ENCODE results near the gene BCO1. TPM values are rescaled to one million over a fixed set of nuclear protein-coding genes. Genes with fewer than 3 reads are reported as not detected.

Gene BCO1
- total RNA-seq, 4 donors from 2014 or later, result not detected

DNA sequence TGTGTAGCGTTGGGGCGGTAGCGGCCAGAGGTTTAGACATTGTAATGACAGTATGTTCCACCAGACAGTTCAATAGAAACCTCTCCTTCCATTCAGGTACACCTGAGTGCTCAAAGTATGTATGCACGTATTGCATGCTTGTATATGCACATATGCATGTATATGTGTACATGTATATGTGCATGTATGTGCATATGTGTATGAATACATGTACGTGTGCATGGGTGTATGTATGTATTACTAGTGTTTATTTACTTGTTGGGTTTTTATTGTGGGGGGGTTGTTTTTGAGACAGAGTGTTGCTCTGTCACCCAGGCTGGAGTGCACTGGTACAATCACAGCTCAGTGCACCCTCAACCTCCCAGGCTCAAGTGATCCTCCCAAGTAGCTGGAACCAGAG is 30.0 kb downstream of the BCO1 start:
- TF ChIP-seq POLR2A (IDR thresholded peaks at IDR 0.05), result no peak
- TF ChIP-seq, protein P1, sequence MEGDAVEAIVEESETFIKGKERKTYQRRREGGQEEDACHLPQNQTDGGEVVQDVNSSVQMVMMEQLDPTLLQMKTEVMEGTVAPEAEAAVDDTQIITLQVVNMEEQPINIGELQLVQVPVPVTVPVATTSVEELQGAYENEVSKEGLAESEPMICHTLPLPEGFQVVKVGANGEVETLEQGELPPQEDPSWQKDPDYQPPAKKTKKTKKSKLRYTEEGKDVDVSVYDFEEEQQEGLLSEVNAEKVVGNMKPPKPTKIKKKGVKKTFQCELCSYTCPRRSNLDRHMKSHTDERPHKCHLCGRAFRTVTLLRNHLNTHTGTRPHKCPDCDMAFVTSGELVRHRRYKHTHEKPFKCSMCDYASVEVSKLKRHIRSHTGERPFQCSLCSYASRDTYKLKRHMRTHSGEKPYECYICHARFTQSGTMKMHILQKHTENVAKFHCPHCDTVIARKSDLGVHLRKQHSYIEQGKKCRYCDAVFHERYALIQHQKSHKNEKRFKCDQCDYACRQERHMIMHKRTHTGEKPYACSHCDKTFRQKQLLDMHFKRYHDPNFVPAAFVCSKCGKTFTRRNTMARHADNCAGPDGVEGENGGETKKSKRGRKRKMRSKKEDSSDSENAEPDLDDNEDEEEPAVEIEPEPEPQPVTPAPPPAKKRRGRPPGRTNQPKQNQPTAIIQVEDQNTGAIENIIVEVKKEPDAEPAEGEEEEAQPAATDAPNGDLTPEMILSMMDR (IDR thresholded peaks at IDR 0.05 in 4 of 5, conservative IDR thresholded peaks at IDR 0.05 in 1 of 5), result no peak
- ATAC-seq, result no peak

GRCh38 chr16:81273223-81273950 is 34.9 kb downstream of the BCO1 start:
- in situ Hi-C loops (cut with MboI; ENCODE audit: low sequenced_read_pairs in 4 of 4) (no loop called here), intact Hi-C loops (cut with DNase I; ENCODE audit: low total_unique reads) (no loop called here)
- ATAC-seq, result no peak
- Histone ChIP-seq H3K4me1 (no peaks in the 10 kb centered on the region), H3K27me3 (no peaks in the 10 kb centered on the region), H3K36me3 (no peaks in the 10 kb centered on the region), H3K27ac (no peak overlapping the region), H3K4me3 (no peak overlapping the region), H3K9me3 (no peaks in the 10 kb centered on the region)
- no peak for DNase-seq
- TF ChIP-seq POLR2A (IDR thresholded peaks at IDR 0.05), result no peak
- TF ChIP-seq, protein P1 (IDR thresholded peaks at IDR 0.05 in 4 of 5, conservative IDR thresholded peaks at IDR 0.05 in 1 of 5), result no peak

More for the DNA sequence above, 30.0 kb downstream of the BCO1 start:
- Histone ChIP-seq H3K27ac (no peak overlapping the region), H3K9me3 (no peaks in the 10 kb centered on the region), H3K4me1 (peaks cover 0 to 3% of the 10 kb centered on the region in 2 donors), H3K36me3 (no peaks in the 10 kb centered on the region), H3K27me3 (no peaks in the 10 kb centered on the region), H3K4me3 (no peak overlapping the region)
- DNase-seq, result no peak
- intact Hi-C loops (cut with DNase I; ENCODE audit: low total_unique reads) (no loop called here), in situ Hi-C loops (cut with MboI; ENCODE audit: low sequenced_read_pairs in 4 of 4) (no loop called here)

DNA sequence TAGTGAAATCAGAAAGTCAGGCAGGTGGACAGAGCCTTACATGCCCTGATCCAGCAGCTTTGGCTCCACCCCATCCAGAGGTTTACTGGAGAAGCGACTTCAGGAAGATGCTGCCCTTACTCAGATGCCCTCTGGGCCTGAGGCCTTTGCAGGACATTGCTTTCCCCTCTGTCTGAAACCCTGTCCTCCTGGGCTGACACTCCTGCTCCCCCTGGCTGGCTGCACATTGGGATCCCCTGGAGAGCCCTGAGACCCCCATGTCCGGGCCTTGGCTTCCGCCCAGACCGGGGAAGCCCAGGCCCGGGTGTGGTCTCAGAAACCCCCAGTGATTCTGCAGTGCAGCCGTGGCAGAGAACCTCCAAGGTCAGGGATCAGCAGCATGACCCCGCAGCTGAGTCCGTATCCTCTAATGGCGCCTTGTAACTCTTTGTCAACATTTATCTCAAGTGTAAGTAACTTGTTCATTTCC is 36.6 kb downstream of the BCO1 start:
- no peaks in the 10 kb centered on the region for H3K9me3 ChIP-seq

DNA sequence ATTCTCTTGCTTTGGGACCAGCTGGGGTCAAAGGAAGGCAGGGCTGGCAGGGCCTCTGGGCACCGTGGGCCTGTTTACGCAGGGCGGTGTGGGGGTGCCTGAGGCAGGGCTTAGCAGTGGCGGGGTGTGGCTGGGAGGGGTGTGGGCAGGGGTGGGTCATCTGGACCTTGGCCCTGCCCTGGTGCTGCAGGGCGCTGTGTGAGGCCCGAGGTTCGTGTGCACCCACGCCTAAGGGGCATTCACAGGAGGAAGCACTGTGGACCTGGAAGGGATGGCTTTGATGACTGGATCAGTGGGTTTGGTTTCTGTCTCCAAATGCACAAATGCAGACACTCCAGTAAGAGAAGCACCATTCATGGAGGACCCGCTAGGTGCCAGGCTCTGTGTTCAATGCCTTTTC is 37.3 kb downstream of the BCO1 start:
- intact Hi-C loops (cut with DNase I; ENCODE audit: low total_unique reads), result no loop called here
- H3K36me3 ChIP-seq, result no peaks in the 10 kb centered on the region

More for the DNA sequence above, 36.6 kb downstream of the BCO1 start:
- no peak overlapping the region for H3K4me3 ChIP-seq
- no peak overlapping the region for H3K27ac ChIP-seq
- intact Hi-C loops (cut with DNase I; ENCODE audit: low total_unique reads) (no loop called here), in situ Hi-C loops (cut with MboI; ENCODE audit: low sequenced_read_pairs in 4 of 4) (no loop called here)
- no peak for TF ChIP-seq POLR2A (IDR thresholded peaks at IDR 0.05)
- no peak for ATAC-seq
- no peaks in the 10 kb centered on the region for H3K27me3 ChIP-seq
- H3K4me1 ChIP-seq, result no peaks in the 10 kb centered on the region
- no peak for DNase-seq
- H3K36me3 ChIP-seq, result no peaks in the 10 kb centered on the region

GRCh38 chr16:81276323-81276722 is 37.8 kb downstream of the BCO1 start:
- in situ Hi-C loops (cut with MboI; ENCODE audit: low sequenced_read_pairs in 4 of 4), result no loop called here
- ATAC-seq, result no peak
- no peaks in the 10 kb centered on the region for H3K27me3 ChIP-seq
- no peaks in the 10 kb centered on the region for H3K4me1 ChIP-seq
- H3K4me3 ChIP-seq, result no peak overlapping the region
- intact Hi-C loops (cut with DNase I; ENCODE audit: low total_unique reads), result no loop called here
- no peak overlapping the region for H3K27ac ChIP-seq
- TF ChIP-seq, protein P1 (IDR thresholded peaks at IDR 0.05 in 4 of 5, conservative IDR thresholded peaks at IDR 0.05 in 1 of 5), result no peak
- no peak for TF ChIP-seq POLR2A (IDR thresholded peaks at IDR 0.05)
- DNase-seq, result no peak
- H3K36me3 ChIP-seq, result no peaks in the 10 kb centered on the region
- H3K9me3 ChIP-seq, result no peaks in the 10 kb centered on the region

More for the DNA sequence above, 37.3 kb downstream of the BCO1 start:
- no peak overlapping the region for H3K4me3 ChIP-seq
- ATAC-seq, result no peak
- H3K27ac ChIP-seq, result no peak overlapping the region
- DNase-seq, result no peak
- H3K27me3 ChIP-seq, result no peaks in the 10 kb centered on the region
- in situ Hi-C loops (cut with MboI; ENCODE audit: low sequenced_read_pairs in 4 of 4), result no loop called here
- TF ChIP-seq, protein P1 (IDR thresholded peaks at IDR 0.05 in 4 of 5, conservative IDR thresholded peaks at IDR 0.05 in 1 of 5), result no peak
- TF ChIP-seq POLR2A (IDR thresholded peaks at IDR 0.05), result no peak
- H3K4me1 ChIP-seq, result no peaks in the 10 kb centered on the region
- H3K9me3 ChIP-seq, result no peaks in the 10 kb centered on the region

Measured in gastrocnemius medialis (tissue), 4 donors.